ENCODE results near the gene CXorf65.

The CXorf65 gene

DNA sequence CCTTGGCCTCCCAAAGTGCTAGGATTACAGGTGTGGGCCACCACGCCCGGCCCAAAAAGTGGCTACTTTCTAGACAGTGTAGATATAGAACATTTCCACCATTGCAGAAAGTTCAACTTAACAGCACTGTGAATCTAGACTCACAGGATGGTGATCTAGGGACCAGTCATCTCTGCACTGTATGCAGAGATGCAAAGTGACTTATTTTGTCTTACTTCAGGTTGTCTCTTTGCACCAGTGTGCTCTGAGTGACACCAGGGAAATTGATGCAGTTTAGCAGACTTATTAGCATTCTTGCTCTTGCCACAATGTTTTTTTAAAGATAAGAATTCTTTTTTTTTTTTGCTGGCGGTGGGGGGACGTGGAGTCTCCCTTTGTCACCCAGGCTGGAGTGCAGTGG, 23.7 kb downstream of the CXorf65 start:
- H3K27ac ChIP-seq (ENCODE audit: low read depth, low read length, poor library complexity, severe bottlenecking) = no peak overlapping the region
- H3K9me3 ChIP-seq (ENCODE audit: low read length) = no peaks in the 10 kb centered on the region
- H3K4me2 ChIP-seq (ENCODE audit: low read length) = no peak overlapping the region
- no peaks in the 10 kb centered on the region for H3K27me3 ChIP-seq (ENCODE audit: insufficient read depth, low read length)
- no peaks in the 10 kb centered on the region for H3K36me3 ChIP-seq (ENCODE audit: insufficient read depth, low read length)
- no peak overlapping the region for H3K9ac ChIP-seq (ENCODE audit: low read length)
- TF ChIP-seq EZH2 (IDR thresholded peaks at IDR 0.05; ENCODE audit: borderline replicate concordance, low read length) = no peak
- TF ChIP-seq, protein P1, sequence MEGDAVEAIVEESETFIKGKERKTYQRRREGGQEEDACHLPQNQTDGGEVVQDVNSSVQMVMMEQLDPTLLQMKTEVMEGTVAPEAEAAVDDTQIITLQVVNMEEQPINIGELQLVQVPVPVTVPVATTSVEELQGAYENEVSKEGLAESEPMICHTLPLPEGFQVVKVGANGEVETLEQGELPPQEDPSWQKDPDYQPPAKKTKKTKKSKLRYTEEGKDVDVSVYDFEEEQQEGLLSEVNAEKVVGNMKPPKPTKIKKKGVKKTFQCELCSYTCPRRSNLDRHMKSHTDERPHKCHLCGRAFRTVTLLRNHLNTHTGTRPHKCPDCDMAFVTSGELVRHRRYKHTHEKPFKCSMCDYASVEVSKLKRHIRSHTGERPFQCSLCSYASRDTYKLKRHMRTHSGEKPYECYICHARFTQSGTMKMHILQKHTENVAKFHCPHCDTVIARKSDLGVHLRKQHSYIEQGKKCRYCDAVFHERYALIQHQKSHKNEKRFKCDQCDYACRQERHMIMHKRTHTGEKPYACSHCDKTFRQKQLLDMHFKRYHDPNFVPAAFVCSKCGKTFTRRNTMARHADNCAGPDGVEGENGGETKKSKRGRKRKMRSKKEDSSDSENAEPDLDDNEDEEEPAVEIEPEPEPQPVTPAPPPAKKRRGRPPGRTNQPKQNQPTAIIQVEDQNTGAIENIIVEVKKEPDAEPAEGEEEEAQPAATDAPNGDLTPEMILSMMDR (IDR thresholded peaks at IDR 0.05; ENCODE audit: low read length) = no peak
- H2AFZ ChIP-seq (ENCODE audit: low read length) = no peak overlapping the region
- H3K9me2 ChIP-seq (ENCODE audit: low read depth, low read length) = no peaks in the 10 kb centered on the region
- H3K79me2 ChIP-seq (ENCODE audit: insufficient read depth, low read length) = no peaks in the 10 kb centered on the region
- no peaks in the 10 kb centered on the region for H4K20me1 ChIP-seq (ENCODE audit: insufficient read depth, low read length)
- H3K4me3 ChIP-seq (ENCODE audit: low read depth, low read length, poor library complexity, severe bottlenecking) = no peak overlapping the region
- H3F3A ChIP-seq (ENCODE audit: insufficient read depth, low read length) = no peaks in the 10 kb centered on the region
- no peaks in the 10 kb centered on the region for H3K4me1 ChIP-seq (ENCODE audit: insufficient read depth, low read length, severe bottlenecking)

DNA sequence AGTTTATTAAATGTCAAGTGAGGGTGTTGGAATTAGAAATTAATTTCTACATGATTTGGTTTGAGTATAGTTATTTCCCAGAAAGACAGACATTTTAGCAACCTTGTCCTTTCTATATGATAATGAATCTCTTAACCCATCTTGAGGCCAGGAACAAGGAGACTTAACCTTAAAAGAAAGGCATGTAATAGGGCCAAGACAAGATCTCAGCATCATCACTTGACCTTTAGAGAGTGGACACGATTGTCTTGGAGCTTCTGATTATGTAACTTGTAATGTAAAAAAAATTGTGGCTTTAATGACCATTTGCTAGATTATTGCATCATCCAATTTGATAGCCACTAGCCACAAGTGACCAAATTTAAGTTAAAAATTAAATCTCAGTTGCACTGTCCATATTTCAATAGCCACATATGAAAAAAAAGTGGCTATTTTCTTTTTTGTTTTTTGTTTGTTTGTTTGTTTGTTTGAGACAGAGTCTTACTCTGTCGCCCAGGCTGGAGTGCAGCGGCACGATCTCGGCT, 24.4 kb downstream of the CXorf65 start:
- H4K20me1 ChIP-seq (ENCODE audit: insufficient read depth, low read length) = no peaks in the 10 kb centered on the region
- no peak overlapping the region for H3K9ac ChIP-seq (ENCODE audit: low read length)
- no peak overlapping the region for H3K4me2 ChIP-seq (ENCODE audit: low read length)
- no peaks in the 10 kb centered on the region for H3K9me3 ChIP-seq (ENCODE audit: low read length)
- no peaks in the 10 kb centered on the region for H3K9me2 ChIP-seq (ENCODE audit: low read depth, low read length)
- H3K36me3 ChIP-seq (ENCODE audit: insufficient read depth, low read length) = no peaks in the 10 kb centered on the region
- H2AFZ ChIP-seq (ENCODE audit: low read length) = no peak overlapping the region
- no peak for TF ChIP-seq EZH2 (IDR thresholded peaks at IDR 0.05; ENCODE audit: borderline replicate concordance, low read length)
- H3K4me1 ChIP-seq (ENCODE audit: insufficient read depth, low read length, severe bottlenecking) = no peaks in the 10 kb centered on the region
- H3F3A ChIP-seq (ENCODE audit: insufficient read depth, low read length) = no peaks in the 10 kb centered on the region
- H3K79me2 ChIP-seq (ENCODE audit: insufficient read depth, low read length) = no peaks in the 10 kb centered on the region
- H3K4me3 ChIP-seq (ENCODE audit: low read depth, low read length, poor library complexity, severe bottlenecking) = no peak overlapping the region
- H3K27ac ChIP-seq (ENCODE audit: low read depth, low read length, poor library complexity, severe bottlenecking) = no peak overlapping the region
- H3K27me3 ChIP-seq (ENCODE audit: insufficient read depth, low read length) = no peaks in the 10 kb centered on the region

DNA sequence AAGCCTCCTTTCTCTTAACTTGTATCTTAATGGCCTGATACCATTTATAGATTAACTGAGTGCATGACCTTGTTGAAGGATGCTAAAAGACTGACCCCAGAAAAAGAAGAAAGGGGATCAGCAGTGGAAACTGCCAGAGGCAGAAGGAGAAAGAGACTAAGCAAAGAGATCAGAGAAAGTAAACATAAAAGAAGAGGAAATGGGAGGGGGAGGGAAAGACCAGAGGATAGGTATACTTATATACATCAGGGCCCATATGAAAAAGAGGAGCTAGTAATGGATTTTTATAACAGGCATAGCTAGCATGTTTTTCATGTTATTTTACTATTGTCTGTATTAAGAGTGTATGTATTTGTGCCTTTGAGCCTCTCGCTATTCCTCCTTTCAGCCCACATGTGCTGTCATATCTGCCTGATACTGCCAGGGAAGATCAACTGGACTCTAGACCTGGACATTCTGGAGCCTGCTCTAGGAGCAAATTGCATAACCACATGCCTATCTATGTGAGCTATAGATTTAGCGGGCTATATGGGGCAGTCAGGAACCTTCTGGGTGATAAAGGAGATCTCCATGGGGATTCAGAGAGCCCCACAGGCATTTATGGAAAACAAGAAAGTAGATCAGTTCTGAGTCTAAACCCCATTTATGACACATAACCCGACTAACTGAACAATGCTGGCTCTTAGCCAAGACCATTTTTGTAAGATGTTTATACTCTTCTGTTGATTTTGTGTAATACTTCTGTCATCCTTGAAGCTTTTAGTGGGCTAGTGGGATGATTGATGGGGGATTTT, 25.0 kb downstream of the CXorf65 start:
- no peaks in the 10 kb centered on the region for H4K20me1 ChIP-seq (ENCODE audit: insufficient read depth, low read length)
- H3K4me1 ChIP-seq (ENCODE audit: insufficient read depth, low read length, severe bottlenecking) = no peaks in the 10 kb centered on the region
- no peaks in the 10 kb centered on the region for H3F3A ChIP-seq (ENCODE audit: insufficient read depth, low read length)
- no peak overlapping the region for H3K4me2 ChIP-seq (ENCODE audit: low read length)
- H3K79me2 ChIP-seq (ENCODE audit: insufficient read depth, low read length) = no peaks in the 10 kb centered on the region
- H2AFZ ChIP-seq (ENCODE audit: low read length) = no peak overlapping the region
- TF ChIP-seq, protein P1 (IDR thresholded peaks at IDR 0.05; ENCODE audit: low read length) = no peak
- TF ChIP-seq EZH2 (IDR thresholded peaks at IDR 0.05; ENCODE audit: borderline replicate concordance, low read length) = no peak
- no peaks in the 10 kb centered on the region for H3K36me3 ChIP-seq (ENCODE audit: insufficient read depth, low read length)
- no peaks in the 10 kb centered on the region for H3K9me3 ChIP-seq (ENCODE audit: low read length)
- H3K4me3 ChIP-seq (ENCODE audit: low read depth, low read length, poor library complexity, severe bottlenecking) = no peak overlapping the region
- H3K27ac ChIP-seq (ENCODE audit: low read depth, low read length, poor library complexity, severe bottlenecking) = no peak overlapping the region
- no peaks in the 10 kb centered on the region for H3K27me3 ChIP-seq (ENCODE audit: insufficient read depth, low read length)
- no peaks in the 10 kb centered on the region for H3K9me2 ChIP-seq (ENCODE audit: low read depth, low read length)
- no peak overlapping the region for H3K9ac ChIP-seq (ENCODE audit: low read length)
